Endometrial microvascular endothelial cells (primary cell): ENCODE data around the gene IRX4. TPM values are rescaled to one million over a fixed set of nuclear protein-coding genes. Genes with fewer than 3 reads are reported as not detected.

Experiments used
- in situ Hi-C: cut with HindIII; loops from 2 replicates; pipeline ENCODE4 v1.10.0; 2017; ENCODE audit warnings: low sequenced_read_pairs, low pct_unique_long_range_greater_than_20kb; ENCODE audit errors: inconsistent ontology term
- total RNA-seq: library from RNA; depleted of rRNA; stranded (reverse); fragments of >200 nt; gene quantifications from one replicate; pipeline ENCODE4 v1.2.3, GENCODE V29; 2015; ENCODE audit errors: inconsistent ontology term

IRX4 gene
- total RNA-seq, 1 donor from 2014 or later: not detected

- in situ Hi-C loops: loop anchor here (25.0 kb wide), 1 partner anchor 134 kb away; no protein-coding TSS in a partner anchor
Observed at GRCh38 chr5:1896602-1897376, 14.1 kb upstream of the IRX4 start.

GRCh38 chr5:1895739-1896420 is 13.2 kb upstream of the IRX4 start:
- in situ Hi-C loops: loop anchor here (25.0 kb wide), 1 partner anchor 134 kb away; no protein-coding TSS in a partner anchor

- in situ Hi-C loops: loop anchor here (25.0 kb wide), 1 partner anchor 132 kb away; no protein-coding TSS in a partner anchor
Observed at GRCh38 chr5:1894243-1894642, 11.5 kb upstream of the IRX4 start.

- in situ Hi-C loops: loop anchor here (25.0 kb wide), 1 partner anchor 131 kb away; no protein-coding TSS in a partner anchor
Observed at GRCh38 chr5:1893754-1894153, 11.0 kb upstream of the IRX4 start.

DNA sequence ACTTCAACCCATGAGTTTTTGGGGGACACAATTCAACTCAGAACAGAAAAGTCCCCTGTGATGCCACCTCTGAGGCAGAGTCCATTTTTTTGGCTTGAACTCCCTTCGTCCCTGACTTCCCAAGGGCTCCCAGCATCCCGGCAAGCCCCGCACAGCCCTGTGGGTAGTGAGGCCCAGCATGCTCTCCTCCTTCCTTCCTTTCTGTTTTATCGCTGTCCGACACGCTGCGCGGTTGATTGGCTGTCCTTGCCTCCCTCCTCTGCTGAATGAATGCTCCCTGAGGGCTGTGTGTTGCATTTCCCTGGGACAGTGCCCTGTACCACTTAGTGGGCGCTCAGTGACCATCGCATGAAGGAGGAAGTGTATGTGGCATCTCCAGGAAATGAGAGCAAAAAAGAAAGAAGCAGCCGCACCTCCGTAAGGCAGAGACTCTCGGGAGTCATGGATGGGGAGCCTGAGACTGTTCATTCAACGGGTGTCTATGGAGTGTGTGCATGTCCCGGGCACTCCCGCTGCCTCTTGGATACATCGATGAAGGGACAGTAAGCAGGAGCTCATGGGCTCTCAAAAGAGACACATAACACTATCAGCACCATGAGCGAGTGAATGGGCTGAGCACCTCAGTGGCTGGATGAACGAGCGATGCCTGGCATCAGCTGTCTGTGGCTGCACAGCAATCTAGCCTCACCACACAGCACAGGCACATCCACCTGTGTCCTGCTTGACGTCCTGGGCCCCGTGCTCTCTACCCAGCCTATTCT is 10.1 kb upstream of the IRX4 start:
- in situ Hi-C loops: loop anchor here (25.0 kb wide), 1 partner anchor 131 kb away; no protein-coding TSS in a partner anchor

DNA sequence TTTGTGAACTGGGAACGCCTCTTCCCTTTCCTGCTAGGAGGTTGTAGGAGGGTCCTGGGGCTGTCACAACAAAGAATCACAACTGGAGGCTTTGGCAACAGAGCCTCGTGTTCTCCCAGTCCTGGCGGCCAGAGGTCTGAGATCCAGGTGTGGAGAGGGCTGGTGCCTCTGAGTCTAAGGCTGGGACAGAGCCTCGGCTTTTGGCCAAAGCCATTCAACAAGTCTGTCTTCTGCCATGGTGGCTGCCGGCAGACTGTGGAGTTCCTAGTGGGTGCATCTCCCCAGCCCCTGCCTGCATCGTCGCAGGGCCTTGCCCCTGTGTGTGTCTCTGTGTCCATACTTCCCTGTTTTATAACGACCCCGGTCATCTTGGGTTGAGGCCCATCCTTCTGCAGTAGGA is 9.5 kb upstream of the IRX4 start:
- in situ Hi-C loops: loop anchor here (25.0 kb wide), 1 partner anchor 130 kb away; no protein-coding TSS in a partner anchor

- in situ Hi-C loops: loop anchor here (25.0 kb wide), 1 partner anchor 129 kb away; no protein-coding TSS in a partner anchor
Observed at GRCh38 chr5:1891391-1891790, 8.7 kb upstream of the IRX4 start.

DNA sequence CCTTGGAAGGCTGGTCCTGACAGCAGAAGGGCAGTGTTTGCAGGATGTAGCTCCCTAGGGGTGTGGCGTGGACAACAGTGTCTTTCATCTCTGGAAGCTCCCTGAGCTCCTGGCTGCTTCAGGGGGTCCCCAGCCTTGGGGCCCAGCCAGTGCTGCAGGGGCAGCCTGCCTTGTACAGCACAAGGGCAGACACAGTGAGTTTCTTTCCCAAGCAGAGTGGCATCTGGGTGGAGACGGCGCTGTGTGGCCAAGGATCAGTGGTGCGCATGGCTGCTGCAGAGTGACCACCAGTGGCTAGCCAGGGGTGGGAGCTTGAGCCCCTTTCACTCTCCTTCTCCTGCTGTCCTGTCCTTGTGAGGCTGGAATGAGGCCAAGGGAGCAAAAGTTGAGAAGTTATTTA is 7.6 kb upstream of the IRX4 start:
- in situ Hi-C loops: loop anchor here (25.0 kb wide), 1 partner anchor 128 kb away; no protein-coding TSS in a partner anchor

GRCh38 chr5:1889321-1890065 is 6.8 kb upstream of the IRX4 start:
- in situ Hi-C loops: loop anchor here (25.0 kb wide), 1 partner anchor 127 kb away; no protein-coding TSS in a partner anchor

- in situ Hi-C loops: loop anchor here (25.0 kb wide), 1 partner anchor 126 kb away; no protein-coding TSS in a partner anchor
Observed at GRCh38 chr5:1888541-1889251, 6.0 kb upstream of the IRX4 start.

- in situ Hi-C loops: loop anchor here (25.0 kb wide), 1 partner anchor 125 kb away; no protein-coding TSS in a partner anchor
Observed at GRCh38 chr5:1887588-1888360, 5.0 kb upstream of the IRX4 start.

GRCh38 chr5:1886846-1887587 is 4.3 kb upstream of the IRX4 start:
- in situ Hi-C loops: loop anchor here (25.0 kb wide), 1 partner anchor 125 kb away; no protein-coding TSS in a partner anchor

GRCh38 chr5:1885868-1886845 is 3.4 kb upstream of the IRX4 start:
- in situ Hi-C loops: loop anchor here (25.0 kb wide), 1 partner anchor 124 kb away; no protein-coding TSS in a partner anchor

- in situ Hi-C loops: loop anchor here (25.0 kb wide), 1 partner anchor 123 kb away; no protein-coding TSS in a partner anchor
Observed at GRCh38 chr5:1885404-1885755, 2.7 kb upstream of the IRX4 start.
